Prostate gland (tissue), 2 donors: ENCODE results near the gene ANO6. TPM values are rescaled to one million over a fixed set of nuclear protein-coding genes. Genes with fewer than 3 reads are reported as not detected.
A peak's percentile ranks its signal among the peaks of the same experiment; 100 is the strongest.

Experiments used
- DNase-seq: peaks from one replicate; pipeline ENCODE4 v3.0.0-alpha.2; 2019; ENCODE audit warnings: low spot score
- H3K27ac ChIP-seq, 2 donors: fragments of 200-600 bp; sonication (generic); 2 replicates each; pipeline ENCODE4 v1.5.1; 2017 to 2019
- H3K27me3 ChIP-seq: fragments of 200-600 bp; sonication (generic); replicated peaks from 2 replicates; pipeline ENCODE4 v1.5.1; 2019; ENCODE audit not compliant: insufficient read depth
- H3K36me3 ChIP-seq, 2 donors: fragments of 200-600 bp; sonication (generic); 1 replicate in 1 of 2; 2 replicates in 1 of 2; pipeline versions ENCODE4 v1.5.1 to v1.8.1; 2017 to 2019
- H3K4me1 ChIP-seq: fragments of 200-600 bp; sonication (generic); replicated peaks from 2 replicates; pipeline ENCODE4 v1.5.1; 2019
- H3K4me3 ChIP-seq, 2 donors: fragments of 200-600 bp; sonication (generic); 2 replicates each; pipeline ENCODE4 v1.5.1; 2017 to 2019
- H3K9me3 ChIP-seq: fragments of 200-600 bp; sonication (generic); 2 replicates; pipeline ENCODE4 v1.5.1; 2017
- CTCF ChIP-seq, 4 experiments: fragments of 200-600 bp in 2 of 4; fragments of 450-650 bp in 2 of 4; sonication (generic) in 2 of 4; IDR thresholded peaks; 1 replicate in 3 of 4; 2 replicates in 1 of 4; pipeline ENCODE4 v1.5.1; 2016 to 2019; ENCODE audit warnings: antibody characterized with exemption in 4 of 4, mild to moderate bottlenecking in 2 of 4, moderate library complexity in 2 of 4
- POLR2A ChIP-seq: fragments of 450-650 bp; IDR thresholded peaks from one replicate; pipeline ENCODE4 v1.6.1; 2016; ENCODE audit warnings: antibody characterized with exemption, mild to moderate bottlenecking
- POLR2AphosphoS5 ChIP-seq: sonication (generic); formaldehyde crosslinking; IDR thresholded peaks from one replicate; pipeline ENCODE4 v1.6.1; 2017; ENCODE audit warnings: antibody characterized with exemption
- WGBS: methylation state at CpG from one replicate; pipeline ENCODE4 v1.1.5; 2018; 5-methylcytosine and 5-hydroxymethylcytosine counted together
- intact Hi-C: fragments of 100-400 bp; cut with DNase I; formaldehyde crosslinking; loops from one replicate; pipeline ENCODE4 v1.14.2; 2022
- total RNA-seq, 2 donors: library from RNA; depleted of rRNA; stranded (reverse); fragments of >200 nt; gene quantifications; one replicate each; pipeline ENCODE4 v1.1.0, GENCODE V29; 2016

The ANO6 gene
- total RNA-seq, 2 donors from 2014 or later, result 36.8 to 78.8 TPM

DNA sequence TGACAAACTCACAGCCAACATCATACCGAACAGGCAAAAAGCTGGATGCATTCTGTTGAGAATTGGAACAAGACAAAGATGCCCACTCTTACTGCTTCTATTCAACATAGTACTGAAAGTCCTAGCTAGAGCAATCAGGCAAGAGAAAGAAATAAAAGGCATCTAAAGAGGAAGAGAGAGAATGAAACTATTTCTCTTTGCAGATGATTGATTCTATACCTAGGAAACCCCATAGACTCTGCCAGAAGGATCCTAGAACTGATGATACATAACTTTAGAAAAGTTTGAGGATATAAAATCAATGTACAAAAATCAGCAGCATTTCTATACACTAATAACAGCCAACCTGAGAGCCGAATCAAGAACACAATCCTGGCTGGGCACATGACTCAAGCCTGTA is 6.1 kb upstream of the ANO6 start:
- no peak for TF ChIP-seq POLR2A
- TF ChIP-seq CTCF (IDR thresholded peaks at IDR 0.05), result no peak
- no peak for TF ChIP-seq POLR2AphosphoS5
- no peaks in the 10 kb centered on the region for H3K4me1 ChIP-seq
- H3K27ac ChIP-seq, result no peak overlapping the region
- DNase-seq, result no peak
- intact Hi-C loops, result no loop called here
- no peaks in the 10 kb centered on the region for H3K9me3 ChIP-seq
- 97% methylated on average over 2 of the region's 2 CpGs for WGBS
- H3K36me3 ChIP-seq, result no peaks in the 10 kb centered on the region
- no peak overlapping the region for H3K4me3 ChIP-seq
- H3K27me3 ChIP-seq, result no peaks in the 10 kb centered on the region

DNA sequence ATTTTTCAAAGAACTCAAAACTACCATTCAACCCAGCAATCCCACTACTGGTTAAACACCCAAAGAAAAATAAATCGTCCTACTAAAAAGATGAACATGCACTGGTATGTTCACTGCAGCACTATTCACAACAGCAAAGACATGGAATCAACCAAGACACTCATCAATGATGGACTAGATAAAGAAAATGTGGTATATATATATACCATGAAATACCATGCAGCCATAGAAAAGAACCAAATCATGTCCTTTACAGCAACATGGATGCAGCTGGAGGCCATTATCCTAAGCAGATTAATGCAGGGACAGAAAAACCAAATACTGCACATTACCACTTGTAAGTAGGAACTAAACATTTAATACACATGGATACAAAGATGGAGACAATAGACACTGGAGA is 3.8 kb upstream of the ANO6 start:
- no peaks in the 10 kb centered on the region for H3K4me1 ChIP-seq

GRCh38 chr12:45213107-45213506 is 2.8 kb upstream of the ANO6 start:
- no peaks in the 10 kb centered on the region for H3K27me3 ChIP-seq
- no peak for DNase-seq
- no peaks in the 10 kb centered on the region for H3K36me3 ChIP-seq
- H3K4me1 ChIP-seq, result no peaks in the 10 kb centered on the region
- 100% methylated on average over 1 of the region's 1 CpG for WGBS
- H3K9me3 ChIP-seq, result no peaks in the 10 kb centered on the region
- TF ChIP-seq CTCF (IDR thresholded peaks at IDR 0.05), result no peak
- TF ChIP-seq POLR2AphosphoS5, result no peak
- no peak for TF ChIP-seq POLR2A
- no peak overlapping the region for H3K27ac ChIP-seq
- no peak overlapping the region for H3K4me3 ChIP-seq
- intact Hi-C loops, result no loop called here

More for the DNA sequence above, 3.8 kb upstream of the ANO6 start:
- no peak for DNase-seq
- no peaks in the 10 kb centered on the region for H3K9me3 ChIP-seq
- H3K27ac ChIP-seq, result no peak overlapping the region
- 96% methylated on average over 1 of the region's 1 CpG for WGBS
- H3K4me3 ChIP-seq, result no peak overlapping the region
- no peak for TF ChIP-seq POLR2AphosphoS5
- TF ChIP-seq CTCF (IDR thresholded peaks at IDR 0.05), result no peak
- TF ChIP-seq POLR2A, result no peak
- intact Hi-C loops, result no loop called here
- no peaks in the 10 kb centered on the region for H3K27me3 ChIP-seq
- no peaks in the 10 kb centered on the region for H3K36me3 ChIP-seq

DNA sequence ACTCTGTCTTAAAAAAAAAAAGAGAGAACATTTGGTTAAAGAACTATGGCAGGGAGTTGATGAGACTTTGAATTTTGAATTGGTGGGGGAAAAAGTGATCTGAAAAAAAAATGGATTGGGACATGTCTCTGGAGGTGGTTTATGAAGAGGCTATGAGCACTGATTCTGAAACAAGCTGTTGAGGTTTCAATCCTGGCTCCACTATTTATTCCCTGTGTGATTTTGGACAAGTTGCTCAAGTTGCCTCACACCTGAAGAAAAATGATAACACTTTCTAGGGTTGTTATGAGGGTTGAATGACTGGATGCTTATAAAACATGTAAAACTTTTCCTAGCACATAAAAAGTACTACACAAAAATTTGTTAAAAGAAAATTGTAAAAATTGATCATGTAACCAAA is 1.8 kb upstream of the ANO6 start:
- no peaks in the 10 kb centered on the region for H3K4me1 ChIP-seq
- no peaks in the 10 kb centered on the region for H3K9me3 ChIP-seq

GRCh38 chr12:45214749-45215418 is 1.0 kb upstream of the ANO6 start:
- H3K4me3 ChIP-seq, result peak overlapping the region; percentile 75 to 85

More for the DNA sequence above, 1.8 kb upstream of the ANO6 start:
- Histone ChIP-seq H3K4me3 (no peak overlapping the region), H3K27me3 (no peaks in the 10 kb centered on the region), H3K36me3 (no peaks in the 10 kb centered on the region), H3K27ac (no peak overlapping the region)
- TF ChIP-seq POLR2AphosphoS5, result no peak
- no peak for DNase-seq
- intact Hi-C loops, result no loop called here

More at GRCh38 chr12:45214749-45215418, 1.0 kb upstream of the ANO6 start:
- Histone ChIP-seq H3K9me3 (no peaks in the 10 kb centered on the region), H3K4me1 (no peaks in the 10 kb centered on the region), H3K27ac (peak overlapping the region; percentile 86 to 94), H3K36me3 (no peaks in the 10 kb centered on the region), H3K27me3 (no peaks in the 10 kb centered on the region)
- no peak for TF ChIP-seq POLR2AphosphoS5
- no peak for TF ChIP-seq POLR2A
- no peak for DNase-seq
- intact Hi-C loops, result loop anchor here (5.0 kb wide), 4 partner anchors 62 to 777 kb away; partner anchors contain the start of gene SCAF11
- WGBS, result 12% methylated on average over 11 of the region's 11 CpGs
